ENCODE results near the gene TREML4.

TREML4 gene

GRCh38 chr6:41200901-41201763 is 27.0 kb upstream of the TREML4 start, which contains the start of gene TREML2:
TREML2 (minus strand) TSS chr6:41201149; CDS start chr6:41201008, 141 bp downstream.
- peak; percentile 66 for DNase-seq (ENCODE audit: low read depth, low spot score)
- H3K4me3 ChIP-seq (ENCODE audit: low read length) = peak within 1 kb of the TSS; percentile 46

- DNase-seq (ENCODE audit: low read depth, low spot score) = no peak
- H3K4me3 ChIP-seq (ENCODE audit: low read length) = peak overlapping the region; percentile 46
These were observed 26.4 kb upstream of the TREML4 start for GRCh38 chr6:41201764-41202173.

GRCh38 chr6:41204156-41204555 is 24.0 kb upstream of the TREML4 start:
- no peak for DNase-seq (ENCODE audit: low read depth, low spot score)
- H3K4me3 ChIP-seq (ENCODE audit: low read length) = no peak overlapping the region

GRCh38 chr6:41208439-41209106 is 19.6 kb upstream of the TREML4 start:
- no peak for DNase-seq (ENCODE audit: low read depth, low spot score)
- H3K4me3 ChIP-seq (ENCODE audit: low read length) = no peak overlapping the region

- no peak overlapping the region for H3K4me3 ChIP-seq (ENCODE audit: low read length)
These were observed 18.4 kb upstream of the TREML4 start for GRCh38 chr6:41209547-41210320.

GRCh38 chr6:41214559-41215238 is 13.4 kb upstream of the TREML4 start:
- DNase-seq (ENCODE audit: low read depth, low spot score) = no peak
- no peak overlapping the region for H3K4me3 ChIP-seq (ENCODE audit: low read length)

More at GRCh38 chr6:41209547-41210320, 18.4 kb upstream of the TREML4 start:
- no peak for DNase-seq (ENCODE audit: low read depth, low spot score)

GRCh38 chr6:41215777-41216176 is 12.4 kb upstream of the TREML4 start:
- DNase-seq (ENCODE audit: low read depth, low spot score) = no peak
- no peak overlapping the region for H3K4me3 ChIP-seq (ENCODE audit: low read length)

GRCh38 chr6:41216616-41217015 is 11.5 kb upstream of the TREML4 start:
- H3K4me3 ChIP-seq (ENCODE audit: low read length) = no peak overlapping the region
- DNase-seq (ENCODE audit: low read depth, low spot score) = no peak

GRCh38 chr6:41222045-41222444 is 6.1 kb upstream of the TREML4 start:
- H3K4me3 ChIP-seq (ENCODE audit: low read length) = no peak overlapping the region

GRCh38 chr6:41222513-41222912 is 5.6 kb upstream of the TREML4 start:
- no peak for DNase-seq (ENCODE audit: low read depth, low spot score)
- no peak overlapping the region for H3K4me3 ChIP-seq (ENCODE audit: low read length)

More at GRCh38 chr6:41222045-41222444, 6.1 kb upstream of the TREML4 start:
- DNase-seq (ENCODE audit: low read depth, low spot score) = no peak

GRCh38 chr6:41224800-41225199 is 3.3 kb upstream of the TREML4 start:
- H3K4me3 ChIP-seq (ENCODE audit: low read length) = no peak overlapping the region
- no peak for DNase-seq (ENCODE audit: low read depth, low spot score)

GRCh38 chr6:41226752-41227151 is 1.4 kb upstream of the TREML4 start:
- no peak overlapping the region for H3K4me3 ChIP-seq (ENCODE audit: low read length)
- DNase-seq (ENCODE audit: low read depth, low spot score) = no peak

- no peak overlapping the region for H3K4me3 ChIP-seq (ENCODE audit: low read length)
- no peak for DNase-seq (ENCODE audit: low read depth, low spot score)
These were observed 467 bp downstream of the TREML4 start for GRCh38 chr6:41228616-41229015.

GRCh38 chr6:41229721-41230120 is 1.6 kb downstream of the TREML4 start:
- H3K4me3 ChIP-seq (ENCODE audit: low read length) = no peak overlapping the region
- no peak for DNase-seq (ENCODE audit: low read depth, low spot score)

- no peak overlapping the region for H3K4me3 ChIP-seq (ENCODE audit: low read length)
- DNase-seq (ENCODE audit: low read depth, low spot score) = no peak
These were observed 3.1 kb downstream of the TREML4 start for GRCh38 chr6:41231246-41231645.

- no peak for DNase-seq (ENCODE audit: low read depth, low spot score)
- no peak overlapping the region for H3K4me3 ChIP-seq (ENCODE audit: low read length)
These were observed 4.5 kb downstream of the TREML4 start for GRCh38 chr6:41232667-41233066.

- DNase-seq (ENCODE audit: low read depth, low spot score) = no peak
- H3K4me3 ChIP-seq (ENCODE audit: low read length) = no peak overlapping the region
These were observed 8.1 kb downstream of the TREML4 start for GRCh38 chr6:41236276-41236675.

GRCh38 chr6:41237128-41237527 is 9.0 kb downstream of the TREML4 start:
- H3K4me3 ChIP-seq (ENCODE audit: low read length) = no peak overlapping the region
- DNase-seq (ENCODE audit: low read depth, low spot score) = no peak
